Kidney tubule cell (primary cell): ENCODE results near the gene HRAS.

ENCODE experiments used
- DNase-seq: peaks from one replicate; pipeline ENCODE4 v3.0.0-alpha.2; 2018; ENCODE audit warnings: low spot score

The HRAS gene

DNA sequence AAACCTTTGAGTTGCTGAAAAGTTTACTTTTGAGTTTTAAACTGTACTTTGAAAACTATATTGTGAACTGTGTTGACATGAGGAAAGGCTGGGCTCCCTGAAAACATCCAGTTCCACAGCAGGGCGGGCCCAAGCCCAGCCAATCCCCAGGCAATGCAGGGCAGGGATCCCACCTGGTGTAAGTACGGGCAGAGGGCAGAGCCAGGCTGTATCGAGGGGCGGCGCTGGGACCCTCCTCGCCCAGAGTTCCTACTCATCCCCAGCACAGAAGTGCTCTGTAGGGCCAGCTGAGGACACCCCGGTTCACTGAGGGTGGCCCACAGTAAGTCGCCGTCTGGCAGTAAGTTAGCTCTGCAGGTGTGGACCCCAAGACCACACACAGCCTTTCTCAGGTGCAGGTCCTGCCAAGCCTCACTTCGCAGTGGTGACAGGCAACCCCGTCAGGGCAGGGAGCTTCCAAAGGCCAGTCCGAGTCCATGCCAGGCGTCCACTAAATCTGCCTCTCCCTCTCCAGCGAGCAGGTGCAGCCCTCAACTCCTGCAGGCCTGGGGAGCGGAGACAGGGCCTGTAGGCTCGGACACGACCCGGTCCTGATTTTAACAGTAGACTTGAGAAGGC is 31.7 kb upstream of the HRAS start:
- DNase-seq = no peak

DNA sequence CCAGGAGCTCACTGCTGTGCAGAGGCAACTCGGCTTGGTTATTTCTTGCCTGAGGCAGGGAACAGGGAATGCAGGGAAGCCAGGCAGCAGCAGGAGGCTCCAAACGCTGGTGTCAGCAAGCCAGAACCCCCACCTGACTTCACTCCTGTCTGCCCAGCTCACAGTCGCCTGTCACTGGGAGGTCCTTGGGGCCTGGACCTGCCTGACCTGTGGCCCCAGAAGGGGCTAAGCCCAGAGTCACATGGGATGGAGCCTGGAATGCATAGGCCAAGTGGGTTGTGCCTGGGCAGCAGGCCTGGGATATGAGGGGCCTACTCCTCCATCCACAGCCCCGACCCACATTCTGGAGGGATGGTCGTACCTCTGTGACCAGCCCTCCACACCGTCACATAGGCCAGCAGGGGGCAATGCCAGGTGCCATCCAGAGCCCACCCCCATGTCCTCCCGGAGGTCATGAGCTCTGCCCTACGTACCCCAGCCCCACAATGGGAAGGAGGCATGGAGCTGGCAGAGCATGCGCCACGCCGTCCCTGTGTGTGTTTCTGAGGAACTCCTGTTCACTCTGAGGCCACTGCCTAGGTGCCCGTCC is 30.6 kb upstream of the HRAS start:
- peak; percentile 42 for DNase-seq

DNA sequence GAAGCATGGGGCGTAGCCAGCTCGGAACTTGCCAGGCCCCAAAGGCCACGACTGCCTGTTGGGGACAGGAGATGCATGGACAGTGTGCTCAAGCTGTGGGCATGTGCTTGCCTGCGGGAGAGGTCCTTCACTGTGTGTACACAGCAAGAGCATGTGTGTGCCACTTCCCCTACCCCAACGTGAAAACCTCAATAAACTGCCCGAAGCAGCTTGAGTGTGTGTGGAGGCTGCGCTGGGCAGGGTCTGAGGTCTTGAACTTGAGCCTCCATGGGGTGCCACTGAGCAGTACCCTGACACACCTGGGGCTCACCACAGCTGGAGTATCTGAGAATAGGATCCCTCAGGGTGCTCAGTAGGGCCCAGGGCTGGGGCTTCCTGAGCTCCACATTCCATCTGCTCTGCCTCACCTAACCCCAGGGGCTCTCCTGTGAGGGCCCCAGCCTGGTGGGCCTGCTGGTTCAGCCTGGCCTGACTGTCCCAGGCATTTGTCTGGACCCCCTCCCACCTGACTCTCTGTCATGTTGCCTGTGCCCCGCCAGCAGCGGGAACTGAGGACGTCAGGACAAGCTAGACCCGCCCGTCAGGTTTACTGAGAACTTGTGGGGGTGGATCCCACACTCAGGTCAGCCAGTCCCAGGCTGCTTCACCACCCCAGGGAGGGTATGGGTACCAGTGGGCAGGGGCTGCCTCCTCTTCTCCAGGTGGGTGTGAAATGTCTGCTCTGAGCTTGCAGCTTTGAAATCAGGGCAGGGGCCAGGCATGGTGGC is 28.6 kb upstream of the HRAS start:
- DNase-seq = peak; percentile 15

GRCh38 chr11:563066-563811 is 27.9 kb upstream of the HRAS start:
- no peak for DNase-seq

DNA sequence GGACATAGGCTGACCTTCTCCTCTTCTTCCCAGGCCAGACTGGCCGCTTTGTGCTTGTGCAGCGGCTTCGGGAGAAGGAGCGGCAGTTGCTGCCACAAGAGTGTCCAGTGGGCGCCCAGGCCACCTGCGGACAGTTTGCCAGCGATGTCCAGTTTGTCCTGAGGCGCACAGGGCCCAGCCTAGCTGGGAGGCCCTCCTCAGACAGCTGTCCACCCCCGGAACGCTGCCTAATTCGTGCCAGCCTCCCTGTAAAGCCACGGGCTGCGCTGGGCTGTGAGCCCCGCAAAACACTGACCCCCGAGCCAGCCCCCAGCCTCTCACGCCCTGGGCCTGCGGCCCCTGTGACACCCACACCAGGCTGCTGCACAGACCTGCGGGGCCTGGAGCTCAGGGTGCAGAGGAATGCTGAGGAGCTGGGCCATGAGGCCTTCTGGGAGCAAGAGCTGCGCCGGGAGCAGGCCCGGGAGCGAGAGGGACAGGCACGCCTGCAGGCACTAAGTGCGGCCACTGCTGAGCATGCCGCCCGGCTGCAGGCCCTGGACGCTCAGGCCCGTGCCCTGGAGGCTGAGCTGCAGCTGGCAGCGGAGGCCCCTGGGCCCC is 26.8 kb upstream of the HRAS start:
- DNase-seq = peak; percentile 23

DNA sequence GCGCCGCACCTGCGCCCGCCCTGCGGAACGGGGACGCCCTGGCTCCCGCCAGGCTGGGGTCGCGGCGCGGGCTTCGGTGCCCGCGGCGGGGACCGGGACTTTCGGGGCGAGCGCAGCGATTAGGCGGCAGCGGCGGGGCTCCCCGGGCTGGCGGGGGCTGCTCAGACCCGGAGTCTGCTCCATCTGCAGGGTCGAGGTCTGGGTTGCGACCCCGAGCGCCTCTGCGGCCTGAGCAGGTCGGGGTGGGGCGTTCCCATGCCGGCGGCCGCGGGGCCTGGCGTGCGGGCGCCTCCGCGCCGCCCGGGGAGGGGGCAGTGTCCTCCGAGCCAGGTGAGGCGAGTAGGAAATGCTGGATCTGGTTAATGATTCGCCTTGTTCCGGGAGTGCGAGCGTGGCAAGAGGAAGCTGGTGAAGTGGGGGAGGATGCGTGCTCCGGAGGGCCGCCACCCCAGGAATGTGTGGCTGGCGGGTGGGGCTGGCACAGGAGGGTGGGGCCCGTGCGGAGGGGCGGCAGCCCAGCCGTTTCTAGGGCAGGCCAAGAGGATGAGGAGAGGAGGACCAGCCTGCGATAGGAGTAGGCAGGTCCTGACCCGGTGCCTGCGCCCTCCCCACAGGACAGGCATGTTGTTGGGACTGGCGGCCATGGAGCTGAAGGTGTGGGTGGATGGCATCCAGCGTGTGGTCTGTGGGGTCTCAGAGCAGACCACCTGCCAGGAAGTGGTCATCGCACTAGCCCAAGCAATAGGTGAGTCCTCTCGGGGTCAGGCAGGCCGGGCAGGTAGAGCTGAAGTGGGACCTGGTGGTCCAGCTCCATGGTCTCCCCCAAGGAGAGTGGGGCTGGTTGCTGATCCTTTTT is 26.0 kb upstream of the HRAS start:
- DNase-seq = peak; percentile 98

GRCh38 chr11:560305-561147 is 25.1 kb upstream of the HRAS start, which contains the start of the genes LMNTD2 and RASSF7:
Gene LMNTD2 (minus strand): TSS chr11:560738. CDS start chr11:560716, 22 bp downstream.
Gene RASSF7 (plus strand): TSS chr11:560970. CDS start chr11:561769, 799 bp downstream.
- peak; percentile 92 for DNase-seq

DNA sequence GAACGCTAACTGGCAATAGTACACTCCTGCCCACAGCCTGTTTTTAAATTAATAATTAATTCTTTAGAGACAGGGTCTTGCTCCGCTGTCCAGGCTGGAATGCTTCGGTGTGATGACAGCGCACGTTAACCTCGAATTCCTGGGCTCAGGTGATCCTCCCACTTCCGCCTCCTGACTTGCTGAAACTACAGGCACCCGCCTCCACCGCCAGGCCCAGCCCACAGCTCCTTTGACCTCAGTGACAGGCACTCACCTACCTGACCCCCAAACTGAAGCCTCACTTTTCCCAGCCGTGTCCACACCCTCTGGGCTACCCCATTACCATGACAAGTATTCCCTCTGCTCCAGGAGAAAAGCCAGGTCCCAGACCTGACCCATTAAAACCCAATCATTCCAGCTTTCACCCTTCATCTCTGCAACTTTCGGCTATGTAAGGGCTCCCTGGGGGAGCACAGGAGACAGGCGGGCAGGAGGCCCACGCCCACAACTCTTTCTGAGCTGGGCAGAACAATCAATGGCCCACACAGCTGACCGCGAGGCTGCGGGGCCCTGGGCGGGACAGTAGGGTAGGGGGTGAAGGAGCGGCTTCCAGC is 24.4 kb upstream of the HRAS start:
- DNase-seq = peak; percentile 90

- DNase-seq = no peak
Observed at GRCh38 chr11:559020-559620, 23.7 kb upstream of the HRAS start.

- DNase-seq = no peak
Observed at GRCh38 chr11:558503-558902, 23.1 kb upstream of the HRAS start.

DNA sequence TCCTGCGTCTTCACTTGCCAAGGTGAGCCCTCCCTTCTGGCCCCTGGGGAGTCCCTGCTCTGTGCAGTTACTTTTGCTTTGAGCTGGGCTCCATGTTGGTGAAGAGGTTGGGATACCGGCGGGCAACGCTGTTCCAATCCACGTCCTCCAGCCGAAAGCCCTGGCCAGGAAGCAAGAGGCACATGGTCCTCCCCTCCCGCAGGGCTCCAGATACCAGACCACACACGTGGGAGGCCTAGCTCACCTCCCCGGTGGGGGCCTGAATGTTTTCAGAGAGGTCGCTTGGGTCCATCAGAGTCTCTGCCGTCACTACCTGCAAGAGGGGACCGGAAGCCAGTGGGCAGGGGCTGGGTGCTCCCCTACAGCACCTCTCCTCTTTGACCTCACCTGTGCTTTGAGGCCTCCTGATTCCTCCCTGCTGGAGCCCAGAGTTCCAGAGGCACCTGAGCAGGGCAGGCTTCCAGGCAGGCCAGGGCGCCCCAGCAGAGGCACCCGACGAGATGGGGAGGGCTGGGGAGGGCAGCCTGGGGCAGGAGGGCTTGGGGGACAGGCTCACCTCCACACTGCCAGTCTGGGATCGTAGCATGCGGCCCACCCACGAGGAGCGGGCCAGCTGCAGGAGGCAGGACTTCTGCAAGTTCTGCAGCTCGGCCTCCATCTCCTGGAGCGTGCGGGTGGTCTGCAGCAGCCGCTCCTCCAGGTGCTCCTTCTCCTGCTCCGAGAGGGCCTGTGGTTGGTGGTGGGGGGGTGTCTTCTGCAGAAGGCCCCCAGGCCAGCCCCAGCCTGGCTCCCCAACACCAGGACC is 22.2 kb upstream of the HRAS start:
- no peak for DNase-seq

DNA sequence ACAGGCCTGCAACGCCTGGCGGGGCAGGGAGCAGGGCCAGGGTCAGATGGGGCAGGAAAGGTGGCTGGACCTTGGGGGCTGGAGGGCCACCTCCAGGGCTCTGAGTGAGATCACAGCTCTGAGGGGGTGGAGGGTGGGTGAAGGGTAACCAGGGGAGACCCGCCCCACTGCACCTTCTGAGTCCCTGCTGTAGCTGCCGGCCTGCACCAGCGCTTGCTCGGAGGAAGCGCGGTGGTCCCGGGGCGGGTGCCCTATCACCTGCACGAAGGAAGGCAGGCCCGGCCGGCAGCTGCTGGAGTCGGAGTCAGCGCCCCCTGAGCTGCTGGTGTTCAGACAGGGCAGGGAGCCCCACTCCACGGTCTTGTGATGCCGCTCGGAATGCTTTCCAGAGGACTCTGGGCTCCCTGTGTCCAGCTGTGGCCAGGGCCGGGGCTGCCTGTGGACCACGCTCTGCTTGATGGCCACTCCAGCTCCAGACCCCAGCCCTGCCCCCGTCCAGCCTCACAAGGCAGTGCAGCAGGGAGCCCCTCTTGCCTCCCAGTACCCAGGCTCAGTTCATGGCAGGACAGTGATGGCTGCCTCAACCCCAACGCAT is 21.4 kb upstream of the HRAS start:
- DNase-seq = no peak

- DNase-seq = no peak
Observed at GRCh38 chr11:555780-556661, 20.6 kb upstream of the HRAS start.

GRCh38 chr11:555227-555779 is 19.9 kb upstream of the HRAS start:
- no peak for DNase-seq

GRCh38 chr11:554428-555226 is 19.3 kb upstream of the HRAS start:
- peak; percentile 86 for DNase-seq

DNA sequence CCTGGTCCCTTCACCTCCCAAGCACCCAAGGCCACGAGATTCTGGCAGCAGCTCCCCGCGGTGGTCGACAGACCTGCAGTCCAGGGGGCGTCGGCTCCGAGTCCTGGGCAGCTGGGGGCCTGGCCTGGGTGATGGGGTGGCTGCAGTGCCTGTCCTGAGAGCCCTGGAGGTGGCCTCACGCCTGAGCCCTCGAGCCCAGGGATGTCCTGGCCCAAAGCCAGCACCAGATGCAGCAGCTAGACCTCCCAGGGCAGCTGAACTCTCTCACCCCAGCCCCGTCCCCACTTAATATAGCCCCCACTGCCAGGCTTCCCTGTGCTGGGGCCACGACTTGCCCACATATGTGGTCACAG is 18.6 kb upstream of the HRAS start:
- DNase-seq = no peak
